Measurements from ENCODE around the gene NCOA5. TPM values are rescaled to one million over a fixed set of nuclear protein-coding genes. Genes with fewer than 3 reads are reported as not detected.

The NCOA5 gene
- total RNA-seq, 1 experiment from 2014 or later, result 26.9 TPM

- DNase-seq, result peak; percentile 22
- H3K9me2 ChIP-seq (replicated peaks; ENCODE audit: low read length), result no peaks in the 10 kb centered on the region
- no peaks in the 10 kb centered on the region for H3F3A ChIP-seq (ENCODE audit: low read length, unreplicated experiment)
- no peak overlapping the region for H3K9ac ChIP-seq (ENCODE audit: low read length)
- intact Hi-C loops (cut with micrococcal nuclease), result no loop called here
- no peak overlapping the region for H2AFZ ChIP-seq (ENCODE audit: low read length)
- no peak for TF ChIP-seq EZH2phosphoT487 (IDR thresholded peaks at IDR 0.05; ENCODE audit: borderline replicate concordance, low read length)
- no peak for TF ChIP-seq EZH2 (IDR thresholded peaks at IDR 0.05; ENCODE audit: low read length, unreplicated experiment)
- TF ChIP-seq CTCF (conservative IDR thresholded peaks at IDR 0.05; ENCODE audit: low read depth, low read length), result no peak
- H3K27ac ChIP-seq (ENCODE audit: low read length), result no peak overlapping the region
- peak overlapping the region; percentile 57 for H3K4me2 ChIP-seq (ENCODE audit: low read length)
- H4K20me1 ChIP-seq (ENCODE audit: low read length), result no peaks in the 10 kb centered on the region
- no peak overlapping the region for H3K4me3 ChIP-seq (ENCODE audit: low read length)
- H3K36me3 ChIP-seq (ENCODE audit: low read depth, low read length), result no peaks in the 10 kb centered on the region
- H3K79me2 ChIP-seq (ENCODE audit: low read length), result no peaks in the 10 kb centered on the region
- peaks cover 52% of the 10 kb centered on the region for H3K27me3 ChIP-seq (ENCODE audit: low read length)
- no peaks in the 10 kb centered on the region for H3K4me1 ChIP-seq (ENCODE audit: insufficient read depth, low read length)
- BruUV-seq (replicated peaks), result no TSS peak
- ATAC-seq, result no peak; the same call in none of the 2 replicates
- CTCF ChIA-PET, result no interaction called here
- no peaks in the 10 kb centered on the region for H3K9me3 ChIP-seq (ENCODE audit: low read length)
- POLR2A ChIA-PET (ENCODE audit: unreplicated experiment), result interaction anchor here (0.6 kb wide), 1 partner anchor 1211 kb away, joined by 6 read pairs; no protein-coding TSS in a partner anchor
These were observed 58.0 kb downstream of the NCOA5 start for GRCh38 chr20:46031701-46032254.

GRCh38 chr20:46031014-46031569 lies 58.7 kb downstream of the NCOA5 start:
- peaks cover 52% of the 10 kb centered on the region for H3K27me3 ChIP-seq (ENCODE audit: low read length)
- H3K4me3 ChIP-seq (ENCODE audit: low read length), result no peak overlapping the region

More at GRCh38 chr20:46031014-46031569, 58.7 kb downstream of the NCOA5 start:
- ATAC-seq, result no peak
- Histone ChIP-seq H3K36me3 (ENCODE audit: low read depth, low read length) (no peaks in the 10 kb centered on the region), H3K79me2 (ENCODE audit: low read length) (no peaks in the 10 kb centered on the region), H3K4me1 (ENCODE audit: insufficient read depth, low read length) (no peaks in the 10 kb centered on the region), H3K9me2 (replicated peaks; ENCODE audit: low read length) (no peaks in the 10 kb centered on the region), H3K9me3 (ENCODE audit: low read length) (no peaks in the 10 kb centered on the region), H2AFZ (ENCODE audit: low read length) (no peak overlapping the region), H3F3A (ENCODE audit: low read length, unreplicated experiment) (no peaks in the 10 kb centered on the region), H3K4me2 (ENCODE audit: low read length) (no peak overlapping the region), H3K27ac (ENCODE audit: low read length) (no peak overlapping the region), H4K20me1 (ENCODE audit: low read length) (no peaks in the 10 kb centered on the region), H3K9ac (ENCODE audit: low read length) (no peak overlapping the region)
- no peak for DNase-seq
- intact Hi-C loops (cut with micrococcal nuclease), result no loop called here
- POLR2A ChIA-PET (ENCODE audit: unreplicated experiment), result interaction anchor here (0.6 kb wide), 1 partner anchor 1210 kb away, joined by 6 read pairs; no protein-coding TSS in a partner anchor
- TF ChIP-seq EZH2 (IDR thresholded peaks at IDR 0.05; ENCODE audit: low read length, unreplicated experiment) (no peak), CTCF (conservative IDR thresholded peaks at IDR 0.05; ENCODE audit: low read depth, low read length) (no peak), EZH2phosphoT487 (IDR thresholded peaks at IDR 0.05; ENCODE audit: borderline replicate concordance, low read length) (no peak)
- CTCF ChIA-PET, result no interaction called here
- no TSS peak for BruUV-seq (replicated peaks)
